MM.1S (cell line): ENCODE results near the gene TSPAN4.

ENCODE experiments used
- DNase-seq: peaks from one replicate; pipeline ENCODE4 v3.0.0-alpha.2; 2015
- H2AFZ ChIP-seq: fragments of 300-600 bp; sonication (generic); 2 replicates; pipeline ENCODE4 v1.6.0; 2016; ENCODE audit warnings: antibody characterized with exemption, low read length
- H3F3A ChIP-seq: fragments of 300-600 bp; sonication (generic); 2 replicates; pipeline ENCODE4 v1.6.1; 2016; ENCODE audit warnings: mild to moderate bottlenecking, antibody characterized with exemption, low read length, moderate library complexity, mixed read lengths; ENCODE audit not compliant: insufficient read depth
- H3K27ac ChIP-seq: fragments of 300-600 bp; sonication (generic); 2 replicates; pipeline ENCODE4 v1.5.1; 2016; ENCODE audit warnings: mild to moderate bottlenecking, low read length
- H3K27me3 ChIP-seq: fragments of 300-600 bp; sonication (generic); replicated peaks from 2 replicates; pipeline ENCODE4 v1.6.0; 2016; ENCODE audit warnings: low read length; ENCODE audit not compliant: insufficient read depth
- H3K36me3 ChIP-seq: fragments of 300-600 bp; sonication (generic); replicated peaks from 2 replicates; pipeline ENCODE4 v1.6.1; 2016; ENCODE audit warnings: mild to moderate bottlenecking, low read length, mixed read lengths; ENCODE audit not compliant: insufficient read depth
- H3K4me1 ChIP-seq: fragments of 300-600 bp; sonication (generic); 2 replicates; pipeline ENCODE4 v1.6.1; 2016; ENCODE audit warnings: low read length, mixed read lengths
- H3K4me2 ChIP-seq: fragments of 300-600 bp; sonication (generic); 2 replicates; pipeline ENCODE4 v1.6.0; 2016; ENCODE audit warnings: low read depth, low read length
- H3K4me3 ChIP-seq: fragments of 300-600 bp; sonication (generic); 2 replicates; pipeline ENCODE4 v1.5.1; 2016; ENCODE audit warnings: low read length, mixed read lengths
- H3K79me2 ChIP-seq: fragments of 300-600 bp; sonication (generic); 2 replicates; pipeline ENCODE4 v1.6.1; 2016; ENCODE audit warnings: mixed run types, low read length, mixed read lengths
- H3K9ac ChIP-seq: fragments of 300-600 bp; sonication (generic); 2 replicates; pipeline ENCODE4 v1.6.1; 2016; ENCODE audit warnings: low read length, mixed read lengths
- H3K9me2 ChIP-seq: fragments of 300-600 bp; sonication (generic); replicated peaks from 2 replicates; pipeline ENCODE4 v1.6.1; 2016; ENCODE audit warnings: mild to moderate bottlenecking, low read length, mixed read lengths; ENCODE audit not compliant: insufficient read depth
- H3K9me3 ChIP-seq: fragments of 300-600 bp; sonication (generic); replicated peaks from 2 replicates; pipeline ENCODE4 v1.6.1; 2016; ENCODE audit warnings: mild to moderate bottlenecking, low read length, mixed read lengths; ENCODE audit not compliant: insufficient read depth
- H4K20me1 ChIP-seq: fragments of 300-600 bp; sonication (generic); 2 replicates; pipeline ENCODE4 v1.6.1; 2016; ENCODE audit warnings: mild to moderate bottlenecking, low read length, moderate library complexity, mixed read lengths; ENCODE audit not compliant: insufficient read depth
- CTCF ChIP-seq: fragments of 300-600 bp; sonication (generic); IDR thresholded peaks from 2 replicates; pipeline ENCODE4 v1.5.1; 2016; ENCODE audit warnings: antibody characterized with exemption, low read length, mixed read lengths
- EZH2 ChIP-seq: fragments of 300-600 bp; sonication (generic); optimal IDR thresholded peaks from 2 replicates; pipeline ENCODE3; 2017; ENCODE audit warnings: low read depth, mild to moderate bottlenecking, antibody characterized with exemption, low read length, mixed read lengths
- EZH2phosphoT487 ChIP-seq: fragments of 300-600 bp; sonication (generic); IDR thresholded peaks from 2 replicates; pipeline ENCODE4 v1.6.1; 2018; ENCODE audit warnings: antibody characterized with exemption, low read length

TSPAN4 gene

GRCh38 chr11:858053-858761 is 15.6 kb downstream of the TSPAN4 start:
- Histone ChIP-seq H3K4me1 (no peaks in the 10 kb centered on the region), H2AFZ (no peak overlapping the region), H3K27me3 (peaks cover 77% of the 10 kb centered on the region), H3K36me3 (no peaks in the 10 kb centered on the region), H3K4me3 (no peak overlapping the region), H3K4me2 (no peak overlapping the region), H3F3A (no peaks in the 10 kb centered on the region), H3K79me2 (no peaks in the 10 kb centered on the region), H3K9me3 (no peaks in the 10 kb centered on the region), H3K27ac (no peak overlapping the region), H4K20me1 (no peaks in the 10 kb centered on the region), H3K9ac (no peak overlapping the region), H3K9me2 (no peaks in the 10 kb centered on the region)
- TF ChIP-seq EZH2phosphoT487 (no peak), CTCF (no peak), EZH2 (no peak)
- DNase-seq, result no peak

DNA sequence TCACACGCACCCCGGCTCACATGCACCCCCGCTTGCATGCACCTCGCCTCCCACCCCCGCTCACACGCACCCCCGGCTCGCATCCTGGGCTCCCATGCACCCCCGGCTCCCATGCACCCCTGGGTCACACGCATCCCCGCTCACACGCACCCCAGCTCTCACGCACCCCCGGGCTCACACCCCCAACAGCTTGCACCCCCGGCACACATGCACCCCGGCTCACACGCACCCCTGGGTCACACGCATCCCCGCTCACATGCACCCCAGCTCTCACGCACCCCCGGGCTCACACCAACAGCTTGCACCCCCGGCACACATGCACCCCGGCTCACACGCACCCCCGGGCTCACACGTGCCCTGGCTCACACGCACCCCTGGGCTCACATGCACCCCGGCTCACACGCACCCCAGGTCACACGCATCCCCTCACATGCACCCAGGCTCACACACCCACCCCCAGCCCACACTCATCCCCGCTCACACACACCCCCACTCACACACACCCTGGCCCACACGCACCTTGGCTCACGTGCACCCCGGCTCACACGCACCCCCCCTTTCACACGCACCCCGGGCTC is 16.2 kb downstream of the TSPAN4 start:
- Histone ChIP-seq H4K20me1 (no peaks in the 10 kb centered on the region), H2AFZ (no peak overlapping the region), H3K4me3 (no peak overlapping the region), H3K4me2 (no peak overlapping the region), H3K27ac (no peak overlapping the region), H3K36me3 (no peaks in the 10 kb centered on the region), H3K79me2 (no peaks in the 10 kb centered on the region), H3K9me2 (no peaks in the 10 kb centered on the region), H3K9me3 (no peaks in the 10 kb centered on the region), H3K9ac (no peak overlapping the region), H3K27me3 (peaks cover 76% of the 10 kb centered on the region), H3F3A (no peaks in the 10 kb centered on the region), H3K4me1 (no peaks in the 10 kb centered on the region)
- TF ChIP-seq EZH2 (no peak), EZH2phosphoT487 (no peak), CTCF (no peak)
- DNase-seq, result no peak

- peaks cover 69% of the 10 kb centered on the region for H3K27me3 ChIP-seq
- no peaks in the 10 kb centered on the region for H3K36me3 ChIP-seq
- H2AFZ ChIP-seq, result no peak overlapping the region
- H3K4me3 ChIP-seq, result no peak overlapping the region
- H3K9me2 ChIP-seq, result no peaks in the 10 kb centered on the region
- no peak overlapping the region for H3K4me2 ChIP-seq
- no peak overlapping the region for H3K9ac ChIP-seq
- H4K20me1 ChIP-seq, result no peaks in the 10 kb centered on the region
- H3K9me3 ChIP-seq, result no peaks in the 10 kb centered on the region
- no peak for DNase-seq
- no peak for TF ChIP-seq EZH2phosphoT487
- no peak for TF ChIP-seq CTCF
- no peak for TF ChIP-seq EZH2
- H3K27ac ChIP-seq, result no peak overlapping the region
- no peaks in the 10 kb centered on the region for H3K79me2 ChIP-seq
- no peaks in the 10 kb centered on the region for H3K4me1 ChIP-seq
- no peaks in the 10 kb centered on the region for H3F3A ChIP-seq
These were observed 16.9 kb downstream of the TSPAN4 start for GRCh38 chr11:859394-860131.
